GM23248 (cell line): Measurements from ENCODE around the gene INPP5D. TPM values are rescaled to one million over a fixed set of nuclear protein-coding genes. Genes with fewer than 3 reads are reported as not detected.

Experiments
- DNase-seq: peaks from one replicate; pipeline ENCODE4 v3.0.0-alpha.2; 2015
- H2AFZ ChIP-seq: fragments of 200-600 bp; sonication (generic); 2 replicates; pipeline ENCODE4 v1.6.1; 2016; ENCODE audit warnings: antibody characterized with exemption
- H3F3A ChIP-seq: fragments of 200-600 bp; sonication (generic); 2 replicates; pipeline ENCODE4 v1.6.1; 2016; ENCODE audit warnings: mild to moderate bottlenecking, antibody characterized with exemption, mixed run types; ENCODE audit not compliant: insufficient read depth
- H3K27ac ChIP-seq: fragments of 200-600 bp; sonication (generic); 2 replicates; pipeline ENCODE4 v1.5.1; 2016; ENCODE audit warnings: mild to moderate bottlenecking
- H3K27me3 ChIP-seq: fragments of 200-600 bp; sonication (generic); replicated peaks from 2 replicates; pipeline ENCODE4 v1.6.1; 2016; ENCODE audit warnings: mild to moderate bottlenecking; ENCODE audit not compliant: insufficient read depth
- H3K36me3 ChIP-seq: fragments of 200-600 bp; sonication (generic); 2 replicates; pipeline ENCODE4 v1.6.1; 2016; ENCODE audit warnings: low read depth, mild to moderate bottlenecking
- H3K4me1 ChIP-seq: fragments of 200-600 bp; sonication (generic); 2 replicates; pipeline ENCODE4 v1.6.1; 2016; ENCODE audit warnings: mild to moderate bottlenecking; ENCODE audit not compliant: insufficient read depth
- H3K4me2 ChIP-seq: fragments of 200-600 bp; sonication (generic); one replicate; pipeline ENCODE4 v1.6.1; 2016; ENCODE audit warnings: mild to moderate bottlenecking; ENCODE audit not compliant: unreplicated experiment
- H3K4me3 ChIP-seq: fragments of 200-600 bp; sonication (generic); 2 replicates; pipeline ENCODE4 v1.5.1; 2016; ENCODE audit warnings: mild to moderate bottlenecking
- H3K79me2 ChIP-seq: fragments of 200-600 bp; sonication (generic); 2 replicates; pipeline ENCODE4 v1.6.1; 2016; ENCODE audit warnings: mild to moderate bottlenecking; ENCODE audit not compliant: insufficient read depth
- H3K9ac ChIP-seq: fragments of 200-600 bp; sonication (generic); 2 replicates; pipeline ENCODE4 v1.6.1; 2016; ENCODE audit warnings: mild to moderate bottlenecking
- H3K9me2 ChIP-seq: fragments of 200-600 bp; sonication (generic); 2 replicates; pipeline ENCODE4 v1.6.1; 2016; ENCODE audit warnings: mixed run types, mild to moderate bottlenecking, moderate library complexity; ENCODE audit not compliant: insufficient read depth
- H3K9me3 ChIP-seq: fragments of 200-600 bp; sonication (generic); one replicate; pipeline ENCODE4 v1.6.1; 2017; ENCODE audit warnings: low read depth
- H4K20me1 ChIP-seq: fragments of 200-600 bp; sonication (generic); 2 replicates; pipeline ENCODE4 v1.6.0; 2016; ENCODE audit not compliant: insufficient read depth
- EZH2 ChIP-seq: fragments of 200-600 bp; sonication (generic); IDR thresholded peaks from 2 replicates; pipeline ENCODE4 v1.6.1; 2018; ENCODE audit warnings: antibody characterized with exemption, mild to moderate bottlenecking; ENCODE audit not compliant: insufficient read depth, poor library complexity, severe bottlenecking
- EZH2phosphoT487 ChIP-seq: fragments of 200-600 bp; sonication (generic); IDR thresholded peaks from 2 replicates; pipeline ENCODE4 v1.6.1; 2018; ENCODE audit warnings: antibody characterized with exemption, moderate library complexity, mild to moderate bottlenecking, low read depth; ENCODE audit not compliant: insufficient read depth
- WGBS, 2 experiments: methylation state at CpG; one replicate each; pipeline ENCODE4 v1.1.6; 2015 to 2017; ENCODE audit warnings: low lambda C conversion rate in 2 of 2, low coverage in 1 of 2; ENCODE audit errors: missing lambda C conversion rate in 2 of 2; 5-methylcytosine and 5-hydroxymethylcytosine counted together
- in situ Hi-C: fragments of 300-500 bp; cut with MboI; formaldehyde crosslinking; loops from 2 replicates; pipeline ENCODE4 v1.15.0; 2020
- polyA plus RNA-seq: library from polyadenylated mRNA; unstranded; fragments of >200 nt; fragmentation: Nextera tagmentation; extraction: Ambion mirVana; gene quantifications from 2 replicates; pipeline ENCODE4 v1.2.1, GENCODE V29; 2016
- total RNA-seq: library from RNA; depleted of rRNA; stranded (reverse); fragments of >200 nt; shearing (Covaris generic); gene quantifications from 2 replicates; pipeline ENCODE4 v1.2.3, GENCODE V29; 2014

Gene INPP5D
- total and polyA plus RNA-seq, 2 experiments from 2014 or later: 0.23 TPM; not detected in 1

- WGBS, 2 experiments: 83 to 85% methylated on average over 4 of the region's 4 CpGs
- H3K27me3 ChIP-seq: no peaks in the 10 kb centered on the region
- H3K79me2 ChIP-seq: no peaks in the 10 kb centered on the region
- H3F3A ChIP-seq: peaks cover 2% of the 10 kb centered on the region; the same call in 1 of the 2 replicates
- no peak overlapping the region for H3K4me2 ChIP-seq
- no peaks in the 10 kb centered on the region for H3K36me3 ChIP-seq
- in situ Hi-C loops: no loop called here
- DNase-seq: no peak
- H3K27ac ChIP-seq: no peak overlapping the region
- TF ChIP-seq EZH2phosphoT487: no peak
- TF ChIP-seq EZH2: no peak
- H3K4me3 ChIP-seq: no peak overlapping the region
- H3K4me1 ChIP-seq: no peaks in the 10 kb centered on the region
- no peaks in the 10 kb centered on the region for H4K20me1 ChIP-seq
- no peak overlapping the region for H3K9ac ChIP-seq
- H3K9me3 ChIP-seq: no peaks in the 10 kb centered on the region
- no peaks in the 10 kb centered on the region for H3K9me2 ChIP-seq
- no peak overlapping the region for H2AFZ ChIP-seq
Observed at GRCh38 chr2:233062451-233062850, 2.3 kb downstream of the INPP5D start.

- H3K79me2 ChIP-seq: no peaks in the 10 kb centered on the region
- no peaks in the 10 kb centered on the region for H3K27me3 ChIP-seq
- no peaks in the 10 kb centered on the region for H3K9me3 ChIP-seq
- H3K4me2 ChIP-seq: no peak overlapping the region
- WGBS, 2 experiments: 85 to 93% methylated on average over 6 of the region's 6 CpGs
- H3K36me3 ChIP-seq: no peaks in the 10 kb centered on the region
- no peak for DNase-seq
- no peak overlapping the region for H2AFZ ChIP-seq
- TF ChIP-seq EZH2phosphoT487: no peak
- no peak for TF ChIP-seq EZH2
- no peaks in the 10 kb centered on the region for H3K9me2 ChIP-seq
- H3K9ac ChIP-seq: no peak overlapping the region
- no peaks in the 10 kb centered on the region for H3K4me1 ChIP-seq
- H3K27ac ChIP-seq: no peak overlapping the region
- H3F3A ChIP-seq: peaks cover 6% of the 10 kb centered on the region; the same call in 1 of the 2 replicates
- no peak overlapping the region for H3K4me3 ChIP-seq
- in situ Hi-C loops: no loop called here
- no peaks in the 10 kb centered on the region for H4K20me1 ChIP-seq
Observed at GRCh38 chr2:233062946-233063268, 2.8 kb downstream of the INPP5D start.

- no peak overlapping the region for H2AFZ ChIP-seq
- 78% methylated on average over 12 to 13 of the region's 13 CpGs for WGBS, 2 experiments
- no peak overlapping the region for H3K4me2 ChIP-seq
- H3K27ac ChIP-seq: no peak overlapping the region
- no peaks in the 10 kb centered on the region for H3K4me1 ChIP-seq
- in situ Hi-C loops: no loop called here
- H3K9ac ChIP-seq: no peak overlapping the region
- H3K4me3 ChIP-seq: no peak overlapping the region
- no peaks in the 10 kb centered on the region for H3K27me3 ChIP-seq
- no peaks in the 10 kb centered on the region for H3K9me2 ChIP-seq
- no peaks in the 10 kb centered on the region for H4K20me1 ChIP-seq
- peaks cover 6% of the 10 kb centered on the region; the same call in 1 of the 2 replicates for H3F3A ChIP-seq
- H3K79me2 ChIP-seq: no peaks in the 10 kb centered on the region
- H3K9me3 ChIP-seq: no peaks in the 10 kb centered on the region
- TF ChIP-seq EZH2 (no peak), EZH2phosphoT487 (no peak)
- no peak for DNase-seq
- no peaks in the 10 kb centered on the region for H3K36me3 ChIP-seq
Observed at GRCh38 chr2:233063269-233063975, 3.3 kb downstream of the INPP5D start.

GRCh38 chr2:233063976-233064411, 3.9 kb downstream of the INPP5D start:
- no peak overlapping the region for H3K4me2 ChIP-seq
- TF ChIP-seq EZH2 (no peak), EZH2phosphoT487 (no peak)
- H3K9ac ChIP-seq: no peak overlapping the region
- H2AFZ ChIP-seq: no peak overlapping the region
- no peaks in the 10 kb centered on the region for H3K4me1 ChIP-seq
- H4K20me1 ChIP-seq: no peaks in the 10 kb centered on the region
- H3K79me2 ChIP-seq: no peaks in the 10 kb centered on the region
- H3F3A ChIP-seq: peaks cover 6% of the 10 kb centered on the region; the same call in 1 of the 2 replicates
- WGBS, 2 experiments: 69% methylated on average over 9 of the region's 9 CpGs
- DNase-seq: no peak
- in situ Hi-C loops: no loop called here
- no peaks in the 10 kb centered on the region for H3K9me3 ChIP-seq
- no peaks in the 10 kb centered on the region for H3K36me3 ChIP-seq
- no peaks in the 10 kb centered on the region for H3K9me2 ChIP-seq
- H3K27ac ChIP-seq: no peak overlapping the region
- H3K4me3 ChIP-seq: no peak overlapping the region
- peaks cover under 1% of the 10 kb centered on the region; the same call in 1 of the 2 replicates for H3K27me3 ChIP-seq
